LNCAP (cell line): Measurements from ENCODE around the gene OMG.

ENCODE experiments used
- CTCF ChIP-seq: fragments of 450-650 bp; IDR thresholded peaks from 2 replicates; pipeline ENCODE4 v1.5.1; 2017; ENCODE audit warnings: mild to moderate bottlenecking

Gene OMG

GRCh38 chr17:31283841-31284240, 13.2 kb downstream of the OMG start:
- TF ChIP-seq CTCF: no peak

- TF ChIP-seq CTCF: no peak
Measured at GRCh38 chr17:31281061-31281460, 16.0 kb downstream of the OMG start.

GRCh38 chr17:31279401-31279800, 17.6 kb downstream of the OMG start:
- no peak for TF ChIP-seq CTCF

GRCh38 chr17:31275116-31275515, 21.9 kb downstream of the OMG start:
- TF ChIP-seq CTCF: no peak

GRCh38 chr17:31274252-31274651, 22.8 kb downstream of the OMG start:
- TF ChIP-seq CTCF: no peak

- no peak for TF ChIP-seq CTCF
Measured at GRCh38 chr17:31273516-31273915, 23.5 kb downstream of the OMG start.

GRCh38 chr17:31272803-31273202, 24.2 kb downstream of the OMG start:
- TF ChIP-seq CTCF: no peak

- TF ChIP-seq CTCF: no peak
Measured at GRCh38 chr17:31272236-31272635, 24.8 kb downstream of the OMG start.
